OCI-LY7 (cell line): ENCODE measurements around the gene PTBP3.

Experiments used
- EZH2phosphoT487 ChIP-seq: fragments of 200-600 bp; sonication (generic); IDR thresholded peaks from 2 replicates; pipeline ENCODE4 v1.6.1; 2018; ENCODE audit warnings: low read depth, borderline replicate concordance, mild to moderate bottlenecking, mixed run types, antibody characterized with exemption, low read length, moderate library complexity, mixed read lengths
- TF ChIP-seq, protein P1 (sequence below): fragments of 200-600 bp; sonication (generic); conservative IDR thresholded peaks from 2 replicates; pipeline ENCODE4 v1.5.1; 2014; ENCODE audit warnings: mild to moderate bottlenecking, antibody characterized with exemption, low read length, moderate library complexity, mixed read lengths

DNA sequence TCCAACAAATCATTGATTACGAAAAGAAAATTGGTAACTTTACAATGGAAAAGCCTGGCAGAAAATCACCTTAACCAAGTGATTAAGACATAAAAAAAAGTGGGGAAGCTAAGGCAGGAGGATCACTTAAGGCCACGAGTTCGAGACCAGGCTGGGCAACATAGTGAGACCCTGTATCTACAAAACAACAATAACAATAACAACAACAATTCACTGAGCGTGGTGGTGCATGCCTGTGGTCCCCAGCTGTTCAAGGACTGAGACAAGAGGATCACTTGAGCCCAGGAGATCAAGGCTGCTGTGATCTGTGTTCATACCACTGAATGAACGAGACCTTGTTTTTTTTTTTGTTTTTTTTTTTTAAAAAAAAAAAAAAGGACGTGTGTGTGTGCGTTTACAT, 21.3 kb downstream of the PTBP3 start:
- TF ChIP-seq, protein P1, sequence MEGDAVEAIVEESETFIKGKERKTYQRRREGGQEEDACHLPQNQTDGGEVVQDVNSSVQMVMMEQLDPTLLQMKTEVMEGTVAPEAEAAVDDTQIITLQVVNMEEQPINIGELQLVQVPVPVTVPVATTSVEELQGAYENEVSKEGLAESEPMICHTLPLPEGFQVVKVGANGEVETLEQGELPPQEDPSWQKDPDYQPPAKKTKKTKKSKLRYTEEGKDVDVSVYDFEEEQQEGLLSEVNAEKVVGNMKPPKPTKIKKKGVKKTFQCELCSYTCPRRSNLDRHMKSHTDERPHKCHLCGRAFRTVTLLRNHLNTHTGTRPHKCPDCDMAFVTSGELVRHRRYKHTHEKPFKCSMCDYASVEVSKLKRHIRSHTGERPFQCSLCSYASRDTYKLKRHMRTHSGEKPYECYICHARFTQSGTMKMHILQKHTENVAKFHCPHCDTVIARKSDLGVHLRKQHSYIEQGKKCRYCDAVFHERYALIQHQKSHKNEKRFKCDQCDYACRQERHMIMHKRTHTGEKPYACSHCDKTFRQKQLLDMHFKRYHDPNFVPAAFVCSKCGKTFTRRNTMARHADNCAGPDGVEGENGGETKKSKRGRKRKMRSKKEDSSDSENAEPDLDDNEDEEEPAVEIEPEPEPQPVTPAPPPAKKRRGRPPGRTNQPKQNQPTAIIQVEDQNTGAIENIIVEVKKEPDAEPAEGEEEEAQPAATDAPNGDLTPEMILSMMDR = no peak
- TF ChIP-seq EZH2phosphoT487 = no peak
